ENCODE measurements around the gene FOXP1.

FOXP1 gene

GRCh38 chr3:71276531-71276930 lies 307.0 kb downstream of the FOXP1 start:
- DNase-seq (ENCODE audit: low read depth in 2 of 2, low spot score in 1 of 2) = no peak

- no peak for DNase-seq (ENCODE audit: low read depth in 2 of 2, low spot score in 1 of 2)
These were observed 310.1 kb downstream of the FOXP1 start for GRCh38 chr3:71273453-71273852.

- DNase-seq (ENCODE audit: low read depth in 2 of 2, low spot score in 1 of 2) = no peak
These were observed 311.9 kb downstream of the FOXP1 start for GRCh38 chr3:71271596-71271995.

GRCh38 chr3:71269906-71270305 lies 313.6 kb downstream of the FOXP1 start:
- no peak for DNase-seq (ENCODE audit: low read depth in 2 of 2, low spot score in 1 of 2)

GRCh38 chr3:71268462-71268999 lies 315.0 kb downstream of the FOXP1 start:
- no peak for DNase-seq (ENCODE audit: low read depth in 2 of 2, low spot score in 1 of 2)

GRCh38 chr3:71266875-71267274 lies 316.7 kb downstream of the FOXP1 start:
- DNase-seq (ENCODE audit: low read depth in 2 of 2, low spot score in 1 of 2) = no peak

GRCh38 chr3:71265365-71265915 lies 318.1 kb downstream of the FOXP1 start:
- no peak for DNase-seq (ENCODE audit: low read depth in 2 of 2, low spot score in 1 of 2)

GRCh38 chr3:71264840-71265239 lies 318.7 kb downstream of the FOXP1 start:
- DNase-seq (ENCODE audit: low read depth in 2 of 2, low spot score in 1 of 2) = no peak

- no peak for DNase-seq (ENCODE audit: low read depth in 2 of 2, low spot score in 1 of 2)
These were observed 320.9 kb downstream of the FOXP1 start for GRCh38 chr3:71262364-71263265.

GRCh38 chr3:71260782-71261181 lies 322.7 kb downstream of the FOXP1 start:
- DNase-seq (ENCODE audit: low read depth in 2 of 2, low spot score in 1 of 2) = no peak

GRCh38 chr3:71258526-71258925 lies 325.0 kb downstream of the FOXP1 start:
- DNase-seq (ENCODE audit: low read depth in 2 of 2, low spot score in 1 of 2) = no peak

GRCh38 chr3:71258116-71258515 lies 325.4 kb downstream of the FOXP1 start:
- DNase-seq (ENCODE audit: low read depth in 2 of 2, low spot score in 1 of 2) = no peak

- DNase-seq (ENCODE audit: low read depth in 2 of 2, low spot score in 1 of 2) = no peak
These were observed 328.0 kb downstream of the FOXP1 start for GRCh38 chr3:71255498-71255897.

- DNase-seq (ENCODE audit: low read depth in 2 of 2, low spot score in 1 of 2) = no peak
These were observed 329.1 kb downstream of the FOXP1 start for GRCh38 chr3:71254281-71255057.

- DNase-seq (ENCODE audit: low read depth in 2 of 2, low spot score in 1 of 2) = no peak
These were observed 330.4 kb downstream of the FOXP1 start for GRCh38 chr3:71253169-71253568.

- no peak for DNase-seq (ENCODE audit: low read depth in 2 of 2, low spot score in 1 of 2)
These were observed 331.1 kb downstream of the FOXP1 start for GRCh38 chr3:71252466-71252865.

GRCh38 chr3:71251156-71251775 lies 332.3 kb downstream of the FOXP1 start:
- no peak for DNase-seq (ENCODE audit: low read depth in 2 of 2, low spot score in 1 of 2)

GRCh38 chr3:71250026-71250425 lies 333.5 kb downstream of the FOXP1 start:
- DNase-seq (ENCODE audit: low read depth in 2 of 2, low spot score in 1 of 2) = no peak

GRCh38 chr3:71247958-71248335 lies 335.6 kb downstream of the FOXP1 start:
- no peak for DNase-seq (ENCODE audit: low read depth in 2 of 2, low spot score in 1 of 2)

GRCh38 chr3:71247221-71247957 lies 336.1 kb downstream of the FOXP1 start:
- DNase-seq (ENCODE audit: low read depth in 2 of 2, low spot score in 1 of 2) = no peak

Data from stimulated activated CD8-positive, alpha-beta memory T cell treated with anti-CD3 and anti-CD28 coated beads, Interleukin-4, amount 100 ng/mL, for 4 hours (primary cell).